HG03139 (cell line): Measurements from ENCODE around the gene GCK.

ENCODE experiments used
- ATAC-seq: cut with Tn5 transposase; IDR thresholded peaks from one replicate; pipeline ENCODE4 v1.9.1; 2021; ENCODE audit not compliant: unreplicated experiment

Gene GCK

DNA sequence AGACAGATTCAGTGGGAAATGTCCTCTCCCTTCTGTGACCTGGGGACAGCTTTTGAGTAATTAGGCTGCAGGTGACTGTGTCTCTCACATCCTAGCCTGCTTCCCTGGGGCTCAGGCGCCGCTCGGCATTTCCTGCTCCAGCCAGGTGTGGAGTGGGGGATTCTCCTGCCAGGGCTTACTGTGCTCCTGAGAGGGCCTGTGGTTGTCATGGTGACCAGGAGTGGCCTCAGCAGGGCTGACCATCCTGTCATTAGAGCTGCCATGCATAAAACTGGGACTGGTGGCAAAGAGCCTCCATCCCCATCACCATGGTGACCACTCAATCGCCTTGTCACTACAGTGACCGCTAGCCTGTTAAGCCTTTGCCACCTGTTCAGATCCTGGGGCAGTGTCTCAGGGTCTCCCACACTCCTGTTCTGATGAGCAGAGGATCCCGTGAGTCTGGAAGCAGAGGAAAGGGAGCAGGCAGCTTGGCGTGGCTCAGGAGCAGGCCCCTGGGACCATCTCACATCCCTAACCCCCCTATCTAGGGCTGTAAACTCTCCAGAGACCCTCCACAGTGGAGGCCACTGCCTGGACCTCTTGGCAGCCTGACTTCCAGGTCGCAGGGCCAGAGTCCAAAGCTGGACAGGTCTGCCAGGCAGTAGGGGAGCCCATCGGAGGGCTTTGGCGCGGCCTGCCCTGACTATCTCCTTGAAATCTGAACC lies at the start of gene GCK:
GCK (minus strand) TSS at position 154 of the 707 bp plus-strand sequence. CDS start 486 bp downstream, outside the sequence.
- no peak for ATAC-seq

DNA sequence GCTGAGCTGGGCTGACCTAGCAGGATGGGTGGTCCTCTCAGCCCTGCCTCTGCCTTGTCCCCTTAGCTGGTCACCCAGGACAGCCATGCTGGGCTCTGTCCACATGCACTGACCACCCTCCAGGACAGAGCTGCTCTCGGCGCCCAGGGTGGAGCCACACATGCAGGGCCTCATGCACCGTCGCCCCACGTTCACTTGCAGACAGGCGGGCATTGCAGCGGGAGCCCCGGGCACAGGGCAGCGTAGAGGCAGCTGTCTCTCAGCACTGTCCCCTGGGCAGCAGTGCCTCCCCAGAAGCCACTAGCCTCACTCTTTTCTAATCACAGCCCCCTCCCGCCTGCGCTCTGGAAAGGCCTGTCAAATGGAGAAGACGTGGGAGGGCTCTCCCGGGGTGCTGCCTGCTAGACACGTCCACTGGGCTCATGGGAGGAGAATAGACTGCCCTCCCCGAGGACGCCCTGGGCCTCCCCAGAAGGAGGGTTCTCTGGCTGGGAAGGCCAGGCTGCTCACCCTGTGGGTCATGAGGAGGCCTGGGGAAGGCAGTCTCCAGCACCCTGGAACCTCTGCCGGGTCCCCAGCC lies 49.0 kb upstream of the GCK start:
- no peak for ATAC-seq

DNA sequence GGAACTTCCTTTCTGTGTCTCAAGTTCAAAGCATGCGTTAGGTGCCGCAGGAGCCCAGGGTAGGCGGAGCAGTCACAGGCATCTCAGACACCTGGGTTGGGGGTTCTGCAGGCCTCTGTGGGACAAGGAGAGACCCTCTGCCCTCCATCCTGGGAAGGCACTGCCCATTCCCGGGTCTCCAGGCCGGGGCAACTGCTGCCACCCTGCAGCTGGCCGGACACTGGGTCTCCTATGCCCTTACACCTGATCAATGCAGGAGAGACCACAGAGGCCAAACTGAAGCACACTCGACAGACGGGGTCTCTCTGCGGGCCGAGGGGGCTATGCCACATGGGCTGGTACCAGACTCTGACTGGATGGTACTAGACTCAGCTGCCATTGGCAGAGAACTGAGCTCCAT lies 48.5 kb upstream of the GCK start:
- no peak for ATAC-seq

DNA sequence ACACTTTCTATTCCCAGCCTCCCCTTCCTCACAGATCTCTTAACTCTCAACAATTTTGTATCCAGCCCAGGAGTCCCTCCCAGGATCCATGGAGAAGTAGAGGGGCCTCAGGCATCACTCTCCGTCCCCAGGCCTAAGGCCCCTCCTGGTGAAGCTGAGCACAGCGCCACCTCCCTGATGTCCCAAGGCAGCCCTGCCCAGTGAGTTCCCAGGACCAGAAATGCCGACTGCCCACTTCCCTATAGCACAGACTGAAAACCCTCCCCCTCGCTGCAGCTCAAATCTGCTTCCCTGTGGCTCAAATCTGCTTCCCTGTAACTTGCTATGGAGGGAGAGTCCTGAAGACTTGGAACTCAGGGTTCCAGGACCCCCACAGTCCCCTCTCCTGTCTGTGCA lies 47.1 kb upstream of the GCK start:
- ATAC-seq = no peak

- no peak for ATAC-seq
These were observed 46.5 kb upstream of the GCK start for GRCh38 chr7:44235582-44236332.

GRCh38 chr7:44235066-44235465 lies 45.8 kb upstream of the GCK start:
- no peak for ATAC-seq

DNA sequence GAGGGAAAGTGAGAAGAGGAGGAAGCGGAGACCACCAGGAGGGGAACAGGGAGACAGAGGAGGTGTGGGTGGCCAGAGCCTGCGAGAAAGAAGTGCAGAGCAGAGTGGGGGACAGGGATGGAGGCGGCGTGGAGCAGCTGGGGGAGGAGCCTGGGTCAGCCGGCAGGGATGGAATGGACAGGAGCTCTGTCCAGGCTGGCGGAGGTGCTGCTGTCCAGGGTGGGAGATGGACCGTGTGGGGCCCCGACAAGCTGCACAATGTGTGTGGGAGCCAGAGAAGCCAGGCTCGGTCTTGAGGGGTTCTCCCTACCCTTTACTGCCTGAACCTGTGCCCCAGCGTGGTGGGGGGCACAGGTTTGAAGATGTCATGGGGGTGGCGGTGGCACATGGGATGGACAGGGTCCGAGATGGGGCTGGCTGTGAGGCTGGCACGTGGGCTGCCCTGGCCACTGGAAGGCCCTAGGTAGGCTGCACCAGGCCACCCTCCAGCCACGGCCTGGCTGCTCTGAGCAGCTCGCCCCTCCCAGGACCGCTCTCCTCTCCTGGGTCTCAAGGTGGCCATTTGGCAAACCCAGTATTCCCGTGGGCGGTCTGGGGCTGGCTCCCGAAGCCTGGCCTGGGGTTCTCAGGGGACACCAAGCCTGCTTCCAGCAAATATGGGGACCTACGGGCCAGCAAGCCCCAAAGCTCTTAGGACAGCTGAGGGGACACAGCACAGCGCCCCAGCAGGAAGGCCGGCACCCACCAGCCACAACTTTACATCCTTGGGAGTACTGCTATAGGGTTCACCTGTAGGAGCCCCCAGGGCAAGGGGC lies 43.9 kb upstream of the GCK start:
- no peak for ATAC-seq

DNA sequence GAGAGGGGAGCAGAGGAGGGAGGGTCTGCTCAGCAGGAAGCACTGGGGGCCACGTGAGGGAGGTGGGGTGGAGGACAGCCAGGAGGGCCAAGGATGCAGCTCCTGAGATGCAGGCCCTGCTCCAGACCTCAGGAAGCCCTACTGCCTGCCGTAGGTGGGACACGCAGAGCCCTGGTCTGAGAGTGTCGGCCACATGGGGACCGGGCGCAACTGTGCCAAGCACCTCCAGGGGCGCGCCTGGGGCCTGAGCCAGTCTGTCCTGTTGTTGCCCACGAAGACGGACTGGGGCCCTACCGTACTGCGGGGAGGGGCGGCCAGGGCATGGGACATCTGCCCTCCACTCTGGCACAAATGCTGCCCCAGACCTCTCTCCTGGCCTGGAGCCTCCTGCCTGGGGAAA lies 43.2 kb upstream of the GCK start:
- ATAC-seq = no peak

DNA sequence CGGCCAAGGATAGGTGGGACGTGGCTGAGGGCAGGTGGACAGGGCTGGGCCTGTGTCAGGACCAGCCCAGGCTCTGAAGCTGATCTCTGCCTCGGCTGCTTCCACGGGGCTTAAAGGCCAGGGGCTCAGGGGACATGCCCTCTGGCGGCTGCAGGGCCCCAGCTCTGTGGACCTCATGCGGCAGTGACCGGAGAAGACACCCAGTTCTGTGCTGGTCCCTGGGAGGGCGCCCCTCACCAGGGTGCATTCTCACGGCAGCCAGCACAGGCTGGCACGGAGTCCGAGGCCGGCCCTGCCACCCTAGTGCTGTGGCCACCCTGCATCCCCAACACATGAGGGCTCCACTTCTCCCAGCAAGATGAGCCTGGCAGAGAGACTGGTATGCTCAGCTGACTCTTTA lies 41.8 kb upstream of the GCK start:
- ATAC-seq = no peak

GRCh38 chr7:44230286-44230685 lies 41.0 kb upstream of the GCK start:
- ATAC-seq = no peak

DNA sequence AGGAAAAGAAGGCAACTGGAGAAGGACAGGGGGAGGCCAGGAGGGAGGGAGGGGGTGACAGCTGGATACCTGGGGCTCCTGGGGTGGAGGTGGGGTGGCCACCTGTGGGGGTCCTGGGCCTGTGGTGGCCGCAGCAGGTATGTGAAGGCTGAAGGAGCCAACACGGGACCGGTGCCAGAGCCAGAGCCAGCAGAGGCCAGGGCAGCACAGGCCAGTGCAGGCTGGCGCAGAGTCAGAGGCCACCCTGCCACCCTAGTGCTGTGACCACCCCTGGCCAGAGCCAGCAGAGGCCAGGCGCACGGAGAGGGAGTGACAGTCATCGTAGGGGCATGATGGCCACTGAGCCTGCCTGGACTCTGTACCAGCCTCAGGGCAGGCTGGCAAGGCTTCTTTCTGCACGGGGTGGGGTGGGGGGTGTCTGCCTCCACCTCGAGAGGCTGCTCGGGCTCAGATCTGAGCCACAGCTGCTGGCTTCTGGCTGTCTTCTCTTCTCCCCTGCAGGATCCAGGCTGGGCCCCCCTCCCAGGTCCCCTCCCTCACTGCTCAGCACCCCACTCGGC lies 40.4 kb upstream of the GCK start:
- ATAC-seq = no peak

- ATAC-seq = no peak
These were observed 39.5 kb upstream of the GCK start for GRCh38 chr7:44228571-44229350.

DNA sequence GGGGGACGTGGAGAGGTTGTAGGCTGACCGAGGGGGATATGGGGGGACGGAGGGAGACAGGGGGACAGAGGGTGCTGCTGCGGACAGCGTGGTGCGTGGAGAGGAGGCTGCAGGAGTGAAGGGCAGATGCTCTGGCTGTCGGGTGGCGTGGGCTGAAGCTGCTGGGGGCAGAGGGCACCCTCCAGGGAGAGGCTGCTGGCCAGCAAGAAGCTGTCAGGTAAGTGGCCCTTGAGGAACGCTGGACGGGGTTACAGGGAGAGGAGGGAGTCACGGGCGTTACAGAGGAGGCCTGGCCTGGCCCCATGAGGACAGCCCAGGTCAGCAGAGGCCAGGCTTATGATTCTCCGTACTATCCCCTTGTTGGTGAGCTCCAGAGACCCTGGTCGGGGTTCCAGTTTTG lies 38.7 kb upstream of the GCK start:
- ATAC-seq = no peak

DNA sequence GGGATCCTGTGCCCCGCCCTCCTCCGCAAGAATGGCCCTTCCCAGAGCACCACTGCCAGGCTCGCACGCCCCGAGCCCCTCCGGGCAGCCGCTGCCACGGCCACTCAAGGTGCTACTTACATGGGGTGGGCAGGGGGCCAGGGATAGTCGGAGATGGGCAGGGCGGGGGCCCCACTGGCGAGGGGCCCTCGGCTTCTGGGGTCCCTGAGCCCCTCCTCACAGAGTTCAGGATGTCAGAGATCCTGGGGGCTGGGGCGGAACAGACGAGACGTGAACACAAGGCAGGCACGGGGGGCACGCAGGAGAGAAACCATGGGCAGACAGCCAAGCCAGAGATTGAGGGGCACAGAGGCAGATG lies 37.1 kb upstream of the GCK start:
- ATAC-seq = no peak

GRCh38 chr7:44225566-44226395 lies 36.5 kb upstream of the GCK start:
- no peak for ATAC-seq

DNA sequence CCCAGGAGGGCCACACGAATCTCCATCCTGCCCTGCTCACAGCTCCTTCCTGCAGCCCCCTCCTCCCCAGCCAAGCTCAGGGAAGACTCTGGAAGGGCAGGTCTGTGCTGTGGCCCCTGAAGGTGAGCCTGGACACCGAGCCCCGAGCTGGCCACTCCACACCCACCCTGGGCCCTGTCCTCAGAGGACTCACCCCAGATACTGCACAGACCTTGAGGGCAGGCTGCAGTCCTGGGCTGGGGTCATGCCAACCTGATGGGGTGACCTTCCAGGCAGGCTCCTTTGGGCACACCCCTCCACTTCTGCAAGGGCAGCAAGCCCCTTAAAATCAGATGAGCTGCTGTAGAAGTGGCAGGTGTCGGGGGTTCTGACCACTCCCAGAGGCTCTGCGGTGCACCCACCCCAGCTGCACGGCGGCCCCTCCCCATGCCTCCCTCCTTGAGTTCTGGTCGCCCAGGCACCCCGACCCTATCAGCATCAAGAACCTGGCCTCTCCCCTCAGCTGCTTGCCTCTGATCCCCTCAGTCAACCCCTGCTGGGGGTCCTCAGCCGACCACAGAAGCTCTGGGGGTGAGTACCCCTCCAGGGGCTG lies 35.8 kb upstream of the GCK start:
- no peak for ATAC-seq

- ATAC-seq = no peak
These were observed 35.1 kb upstream of the GCK start for GRCh38 chr7:44224080-44224973.
